Lower leg skin (tissue), 4 donors: ENCODE data around the gene LRP1B. TPM values are rescaled to one million over a fixed set of nuclear protein-coding genes. Genes with fewer than 3 reads are reported as not detected.

Experiments used
- DNase-seq, 2 donors: peaks; one replicate each; pipeline ENCODE4 v3.0.0-alpha.2; 2019; ENCODE audit warnings: low spot score in 2 of 2
- H3K4me3 ChIP-seq: fragments of 200-600 bp; sonication (generic); 2 replicates; pipeline ENCODE4 v1.5.1; 2017; ENCODE audit warnings: mild to moderate bottlenecking, low read depth; ENCODE audit not compliant: poor library complexity, severe bottlenecking
- CTCF ChIP-seq, 3 donors: fragments of 450-650 bp; IDR thresholded peaks; one replicate each; pipeline ENCODE4 v1.5.1; 2016; ENCODE audit warnings: antibody characterized with exemption in 3 of 3, mild to moderate bottlenecking in 3 of 3, moderate library complexity in 2 of 3
- POLR2A ChIP-seq, 2 donors: fragments of 450-650 bp; IDR thresholded peaks; one replicate each; pipeline ENCODE4 v1.6.1; 2016 to 2017; ENCODE audit warnings: antibody characterized with exemption in 2 of 2, mild to moderate bottlenecking in 1 of 2, moderate library complexity in 1 of 2
- WGBS, 2 donors: methylation state at CpG; one replicate each; pipeline ENCODE4 v1.1.5; 2018; 5-methylcytosine and 5-hydroxymethylcytosine counted together
- intact Hi-C: fragments of 100-400 bp; cut with DNase I; formaldehyde crosslinking; loops from one replicate; pipeline ENCODE4 v1.15.0; 2023; ENCODE audit warnings: low total_unique reads
- total RNA-seq, 4 donors: library from RNA; depleted of rRNA; stranded (reverse); fragments of >200 nt; gene quantifications; one replicate each; pipeline ENCODE4 v1.1.0, GENCODE V29; 2016

The LRP1B gene
- total RNA-seq, 4 donors from 2014 or later = 0.80 to 1.6 (median 1.0) TPM

- 40 to 75% methylated on average over 1 of the region's 1 CpG for WGBS, 2 donors
- no peak overlapping the region for H3K4me3 ChIP-seq
- intact Hi-C loops = no loop called here
- TF ChIP-seq POLR2A (IDR thresholded peaks at IDR 0.05) = no peak
- TF ChIP-seq CTCF (IDR thresholded peaks at IDR 0.05) = no peak
- DNase-seq = no peak
These were observed 1854.2 kb downstream of the LRP1B start for GRCh38 chr2:140276661-140277060.

DNA sequence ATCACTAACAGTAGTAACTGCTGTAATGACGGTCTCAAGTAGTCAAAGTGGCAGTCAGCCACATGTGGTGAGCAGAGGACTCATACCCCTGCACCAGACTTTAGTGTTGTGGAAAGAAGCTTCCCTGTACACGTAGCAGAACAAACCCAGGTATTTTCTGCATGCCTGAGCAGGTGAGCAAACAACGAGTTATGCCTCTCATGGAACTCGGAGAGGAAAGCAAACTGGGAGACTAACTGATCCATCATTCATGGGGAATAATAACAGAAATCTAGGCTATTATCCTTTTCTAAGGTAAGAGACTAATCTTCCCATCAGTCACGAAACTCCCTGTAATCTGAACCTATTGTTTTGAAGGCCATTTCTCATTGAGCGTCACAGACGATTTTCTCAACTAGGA lies 1855.4 kb downstream of the LRP1B start:
- TF ChIP-seq POLR2A (IDR thresholded peaks at IDR 0.05) (no peak), CTCF (IDR thresholded peaks at IDR 0.05) (no peak)
- no peak for DNase-seq
- 56 to 76% methylated on average over 7 of the region's 7 CpGs for WGBS, 2 donors
- H3K4me3 ChIP-seq = no peak overlapping the region
- intact Hi-C loops = no loop called here

DNA sequence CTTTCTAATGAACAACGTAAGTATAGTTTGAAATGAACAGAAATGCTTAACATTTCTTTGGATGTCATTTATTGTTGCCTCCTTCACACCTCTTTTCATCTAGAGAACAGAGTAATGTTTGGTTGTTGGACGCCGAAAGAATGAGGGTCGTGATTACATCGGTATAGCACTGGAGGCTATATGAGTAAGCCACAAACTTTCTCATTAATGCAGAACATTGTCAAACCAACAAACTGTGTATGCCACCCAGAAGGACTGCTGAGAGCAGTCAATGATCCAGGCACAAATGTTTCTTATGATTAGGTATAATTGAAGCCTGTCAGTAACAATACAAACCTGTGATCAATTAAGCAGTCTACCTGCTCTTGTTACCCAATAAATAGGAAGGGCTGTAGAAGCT lies 1855.9 kb downstream of the LRP1B start:
- H3K4me3 ChIP-seq = no peak overlapping the region
- TF ChIP-seq POLR2A (IDR thresholded peaks at IDR 0.05) (no peak), CTCF (IDR thresholded peaks at IDR 0.05) (no peak)
- intact Hi-C loops = no loop called here
- DNase-seq = no peak
- 33 to 47% methylated on average over 5 of the region's 5 CpGs for WGBS, 2 donors

- no peak overlapping the region for H3K4me3 ChIP-seq
- TF ChIP-seq POLR2A (IDR thresholded peaks at IDR 0.05) = no peak
- no peak for TF ChIP-seq CTCF (IDR thresholded peaks at IDR 0.05)
- WGBS, 2 donors = 90 to 92% methylated on average over 2 of the region's 2 CpGs
- no peak for DNase-seq
- intact Hi-C loops = no loop called here
These were observed 1856.9 kb downstream of the LRP1B start for GRCh38 chr2:140273958-140274357.

DNA sequence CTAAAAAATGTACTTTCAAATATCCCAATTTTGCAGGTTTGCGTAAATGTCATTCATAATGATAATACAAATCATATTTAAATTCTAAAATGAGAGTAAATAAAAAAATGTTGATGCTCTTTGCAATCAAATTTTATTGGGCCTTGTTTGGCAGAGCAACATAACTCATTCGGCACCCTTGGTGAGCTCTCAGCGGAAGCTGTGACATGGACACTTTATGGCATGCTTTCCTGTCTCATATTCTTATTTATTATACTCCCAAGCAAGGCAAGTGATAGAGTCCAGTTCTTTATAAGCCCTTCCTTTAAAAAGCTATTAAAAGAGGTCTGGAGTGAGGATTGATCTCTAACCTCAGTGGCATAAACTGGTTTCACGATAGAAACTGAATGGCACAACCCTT lies 1857.4 kb downstream of the LRP1B start:
- DNase-seq = no peak
- WGBS, 2 donors = 81 to 89% methylated on average over 4 of the region's 4 CpGs
- TF ChIP-seq POLR2A (IDR thresholded peaks at IDR 0.05) (no peak), CTCF (IDR thresholded peaks at IDR 0.05) (no peak)
- intact Hi-C loops = no loop called here
- no peak overlapping the region for H3K4me3 ChIP-seq

DNA sequence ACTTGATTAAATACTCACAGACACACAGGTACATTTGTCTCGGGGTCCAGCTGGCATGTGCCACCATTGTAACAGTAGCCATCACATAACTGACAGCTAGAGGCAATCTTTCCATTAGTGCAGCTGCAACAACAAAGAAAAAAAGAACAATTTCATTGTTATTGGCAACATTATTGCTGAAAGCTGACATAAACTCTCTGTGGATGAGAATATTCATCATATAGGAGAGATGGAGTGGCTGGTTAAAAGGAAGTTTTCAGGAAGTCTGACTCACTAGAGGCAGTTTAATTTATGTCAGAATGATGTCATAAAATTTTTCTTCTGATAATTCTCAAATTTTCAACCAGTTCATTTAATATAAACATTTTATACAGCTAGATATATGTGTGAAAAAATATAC lies 1860.6 kb downstream of the LRP1B start:
- DNase-seq = no peak
- intact Hi-C loops = no loop called here
- no peak overlapping the region for H3K4me3 ChIP-seq
- WGBS, 2 donors = 69 to 72% methylated on average over 1 of the region's 1 CpG
- TF ChIP-seq POLR2A (IDR thresholded peaks at IDR 0.05) = no peak
- TF ChIP-seq CTCF (IDR thresholded peaks at IDR 0.05) = no peak
